GM12892 (cell line): ENCODE results near the gene CGNL1.

ENCODE experiments used
- POLR2A ChIP-seq: IDR thresholded peaks from 2 replicates; pipeline ENCODE4 v1.6.1; 2011; ENCODE audit warnings: low read depth, low read length, control low read depth
- POLR2AphosphoS5 ChIP-seq: IDR thresholded peaks from 2 replicates; pipeline ENCODE4 v1.6.1; 2011; ENCODE audit warnings: low read depth, low read length, control low read depth
- TAF1 ChIP-seq: IDR thresholded peaks from 2 replicates; pipeline ENCODE4 v1.6.1; 2011; ENCODE audit warnings: low read depth, mild to moderate bottlenecking, control low read depth, low read length, borderline replicate concordance

DNA sequence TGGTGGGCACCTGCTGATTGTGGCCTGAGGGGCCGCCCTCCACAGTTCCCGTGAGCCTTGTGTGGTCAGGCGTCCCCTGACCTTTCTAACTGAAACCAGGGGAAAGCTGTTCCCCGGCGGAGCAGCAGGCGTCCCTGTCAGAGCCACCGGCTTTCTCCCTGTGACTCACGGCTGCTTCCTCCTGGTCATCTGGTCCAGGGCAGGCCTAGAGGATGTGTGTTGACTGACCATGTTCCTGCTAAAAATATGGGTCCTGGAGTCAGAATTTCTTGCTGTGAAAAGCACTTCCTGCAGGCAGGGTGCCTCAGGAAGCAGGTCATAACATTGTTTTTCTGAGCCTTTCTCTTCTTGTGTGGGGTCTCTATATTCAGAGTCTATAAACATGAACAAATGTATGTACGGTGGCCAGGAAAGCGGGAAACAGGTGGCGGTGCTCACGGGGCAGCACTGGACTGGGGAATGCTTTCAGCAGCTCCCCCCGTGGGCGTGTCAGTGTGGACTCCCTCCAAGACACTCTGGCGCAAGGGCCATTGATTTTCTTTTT lies 38.4 kb upstream of the CGNL1 start:
- TF ChIP-seq POLR2A (no peak), TAF1 (no peak), POLR2AphosphoS5 (no peak)
